HG02973 (cell line): ENCODE data around the gene MATN3.

Experiments used
- ATAC-seq: cut with Tn5 transposase; IDR thresholded peaks from one replicate; pipeline ENCODE4 v1.9.1; 2021; ENCODE audit warnings: moderate library complexity; ENCODE audit not compliant: unreplicated experiment

The MATN3 gene

DNA sequence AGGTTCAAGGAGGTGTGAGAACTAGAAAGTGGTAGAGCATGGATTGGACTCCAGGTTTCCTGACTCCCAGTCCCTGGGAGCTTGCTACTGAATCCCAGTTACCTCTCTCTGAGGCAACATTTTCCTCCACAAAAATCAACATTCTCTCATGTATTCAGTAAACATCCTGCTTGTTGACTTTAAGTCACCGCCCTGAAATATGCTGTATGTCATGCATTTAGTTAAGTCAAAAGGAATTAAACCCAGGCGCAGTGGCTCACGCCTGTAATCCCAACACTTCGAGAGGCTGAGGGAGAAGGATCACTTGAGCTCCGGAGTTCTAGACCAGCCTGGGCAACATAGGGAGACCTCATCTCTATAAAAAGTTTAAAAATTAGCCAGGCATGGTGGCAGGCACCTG is 3.8 kb downstream of the MATN3 start:
- ATAC-seq, result no peak

DNA sequence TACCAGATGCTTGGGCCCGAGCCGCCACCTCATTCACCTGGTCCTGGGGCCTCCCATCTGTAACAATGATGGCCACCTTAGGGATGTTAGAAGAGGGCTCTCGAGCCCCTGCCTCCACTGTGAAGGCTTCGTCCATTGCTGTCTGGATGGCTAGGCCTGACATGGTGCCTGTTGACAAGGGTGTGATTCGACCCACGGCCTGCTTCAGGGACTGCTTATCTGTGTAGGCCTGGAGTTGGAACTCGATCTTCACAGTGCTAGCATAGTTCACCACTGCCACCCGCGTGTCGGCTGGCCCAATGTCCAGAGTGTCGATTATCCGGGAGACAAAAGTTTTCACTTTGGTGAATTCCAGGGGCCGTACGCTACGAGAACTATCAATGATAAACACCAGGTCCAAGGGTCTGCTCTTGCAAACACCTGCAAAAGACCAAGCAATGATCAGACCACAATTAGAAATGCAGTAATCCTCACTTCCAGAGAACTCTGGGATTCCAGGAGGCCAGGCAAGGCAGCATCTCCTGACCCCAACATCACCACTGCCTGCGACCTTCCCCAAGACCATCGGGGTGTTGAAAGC is 6.5 kb downstream of the MATN3 start:
- no peak for ATAC-seq

DNA sequence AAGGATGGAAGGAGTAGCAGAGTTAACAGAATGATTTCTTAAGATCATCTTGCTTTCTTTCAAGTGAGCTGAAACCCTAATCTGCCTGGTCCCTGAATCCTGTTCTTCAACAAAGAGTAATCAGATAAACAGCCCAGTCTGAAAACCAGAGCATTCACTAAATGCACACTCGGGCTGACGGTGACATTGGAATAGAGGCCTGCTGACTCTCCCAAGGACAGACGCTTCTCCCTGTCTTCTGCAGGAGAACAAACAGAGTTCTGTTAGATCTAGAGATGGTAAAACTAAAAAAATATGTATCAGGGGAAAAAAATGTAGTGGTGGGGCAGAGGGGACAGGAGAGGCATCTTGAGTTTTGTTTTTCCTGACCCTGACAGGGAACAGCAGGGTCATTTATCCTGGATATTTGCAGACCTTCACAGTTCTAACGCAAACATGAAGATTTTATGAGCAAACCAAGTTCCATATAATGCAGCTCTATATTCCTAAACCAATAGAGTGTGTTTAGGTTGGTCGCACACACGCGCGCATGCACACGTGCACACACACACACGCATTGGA is 7.3 kb downstream of the MATN3 start:
- ATAC-seq, result no peak

DNA sequence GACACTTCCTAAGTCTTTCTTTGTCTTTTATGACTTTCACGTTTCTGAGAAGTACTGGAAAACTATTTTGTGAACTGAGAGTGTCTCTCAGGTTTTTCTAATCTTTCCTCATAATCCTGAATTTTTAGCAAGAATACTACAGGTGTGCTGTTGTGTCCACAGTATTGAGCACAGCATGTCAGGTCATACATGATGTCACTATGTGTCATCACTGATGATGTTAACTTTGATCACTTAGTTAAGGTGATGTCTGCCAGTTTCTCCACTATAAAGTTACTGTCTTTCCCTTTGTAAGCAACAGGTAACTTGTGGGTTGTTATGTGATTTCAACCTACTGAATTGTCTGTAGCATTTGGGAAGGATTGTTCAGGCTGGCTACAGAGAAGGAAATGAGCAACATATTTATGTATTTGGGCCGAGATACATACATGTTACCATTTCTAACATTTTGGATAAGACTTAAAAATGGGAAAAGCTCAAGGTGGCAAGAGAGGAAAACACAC is 11.1 kb downstream of the MATN3 start:
- ATAC-seq, result no peak

DNA sequence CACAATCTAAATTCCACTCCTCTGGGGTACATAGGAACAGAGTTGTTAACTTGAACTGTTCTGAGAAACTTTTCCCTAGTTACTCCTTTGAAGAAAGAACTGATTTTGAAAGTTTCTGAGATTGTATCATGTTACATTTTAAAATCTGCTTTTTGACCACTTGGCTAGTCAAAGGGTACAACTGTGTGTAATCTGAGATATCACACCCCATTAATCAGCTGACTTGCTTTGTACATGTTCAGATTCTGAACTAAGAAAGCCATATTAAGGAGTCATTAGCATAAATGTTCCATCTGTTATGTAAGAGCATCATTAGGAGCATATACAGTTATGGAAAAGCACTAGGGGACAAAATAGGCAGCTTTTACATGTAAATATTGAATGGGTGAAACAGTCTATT is 18.7 kb downstream of the MATN3 start:
- ATAC-seq, result no peak

DNA sequence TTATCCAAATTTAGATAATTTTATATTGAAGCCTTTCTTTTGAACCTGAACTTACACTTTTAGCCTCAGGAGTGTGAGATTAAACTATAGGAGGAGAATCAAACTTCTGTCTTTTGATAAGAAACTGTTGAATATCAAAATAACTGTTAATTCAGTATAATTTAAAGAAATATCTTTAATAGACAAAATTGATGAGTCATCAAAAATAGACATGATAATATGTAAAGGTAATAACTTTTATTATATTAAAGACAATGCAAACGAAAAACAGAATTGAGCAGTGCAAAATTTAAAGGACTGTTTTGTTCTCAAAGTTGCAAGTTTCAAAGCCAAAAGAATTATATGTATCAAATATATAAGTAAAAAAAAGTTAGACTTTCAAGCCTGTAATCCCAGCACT is 20.6 kb downstream of the MATN3 start:
- no peak for ATAC-seq

DNA sequence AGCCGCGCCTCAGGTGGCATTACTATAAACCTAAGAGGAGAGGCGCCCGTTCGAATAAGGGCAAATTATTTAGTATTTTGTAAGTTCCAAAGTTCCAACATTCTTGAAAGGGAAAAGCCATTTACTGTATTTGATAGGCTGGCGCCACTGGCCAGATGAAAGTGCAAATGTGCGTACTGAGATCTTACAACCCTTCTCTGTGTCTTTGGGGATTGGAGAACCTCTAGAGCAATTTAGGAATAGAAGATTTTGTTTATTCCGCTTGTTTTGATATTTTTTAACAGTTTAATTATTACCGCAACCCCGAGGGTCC is 22.1 kb downstream of the MATN3 start:
- no peak for ATAC-seq

DNA sequence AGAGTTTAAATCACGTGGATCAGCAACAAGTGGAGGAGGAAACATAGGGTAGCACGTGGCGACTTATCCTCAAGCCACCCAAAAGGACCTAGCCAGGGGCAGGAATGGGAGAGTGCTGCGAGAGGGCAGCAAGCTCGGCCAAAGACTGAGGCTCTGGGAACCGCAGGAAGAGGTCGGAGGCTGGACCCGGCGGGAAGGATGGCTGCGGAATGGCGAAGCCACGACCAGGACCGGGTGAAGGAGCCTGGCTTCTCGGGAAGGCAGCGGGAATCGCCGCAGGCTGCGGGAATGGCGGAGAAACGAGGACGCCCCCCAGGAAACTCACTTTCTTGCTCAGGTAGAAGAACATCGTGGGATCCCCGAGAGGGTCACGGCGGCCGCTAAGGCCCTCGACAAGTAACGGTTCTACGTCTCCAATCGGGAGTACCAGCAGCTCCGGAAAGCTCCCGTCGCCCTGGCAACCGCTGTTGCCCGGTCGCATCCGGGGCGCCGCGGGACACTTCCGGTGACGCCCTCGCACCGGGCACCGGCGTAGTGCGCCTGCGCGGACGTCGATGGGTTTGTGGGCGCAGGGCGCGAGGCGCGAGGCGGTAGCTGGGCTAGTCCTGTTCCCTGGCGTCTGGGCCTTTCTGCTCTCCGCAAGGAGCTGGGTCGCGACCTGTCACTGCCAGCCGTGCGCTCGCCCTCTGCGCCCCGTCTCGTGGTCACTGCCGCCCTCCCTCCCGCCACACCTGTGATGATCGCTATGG is 22.6 kb downstream of the MATN3 start, which contains the start of gene WDR35:
TSS of gene WDR35 (minus strand) at position 439 of the 749 bp plus-strand sequence. CDS start at position 349, 90 bp downstream.
- peak; percentile 88 for ATAC-seq

DNA sequence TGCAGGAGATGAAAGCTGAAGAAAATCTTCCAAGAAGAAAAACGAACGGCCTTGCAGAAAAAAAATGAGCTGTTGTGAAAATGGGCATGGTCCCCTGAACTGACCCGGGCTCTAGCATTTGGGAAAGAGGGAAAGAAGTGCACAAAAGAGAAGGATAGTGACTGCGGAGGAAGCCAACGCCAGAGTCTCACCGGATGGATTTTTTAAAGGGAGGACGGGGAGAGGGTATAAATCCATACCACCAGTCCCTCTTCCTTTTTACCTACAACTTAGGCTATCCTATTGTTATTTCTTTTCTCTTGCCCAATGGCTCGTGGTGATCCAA is 23.2 kb downstream of the MATN3 start:
- no peak for ATAC-seq

DNA sequence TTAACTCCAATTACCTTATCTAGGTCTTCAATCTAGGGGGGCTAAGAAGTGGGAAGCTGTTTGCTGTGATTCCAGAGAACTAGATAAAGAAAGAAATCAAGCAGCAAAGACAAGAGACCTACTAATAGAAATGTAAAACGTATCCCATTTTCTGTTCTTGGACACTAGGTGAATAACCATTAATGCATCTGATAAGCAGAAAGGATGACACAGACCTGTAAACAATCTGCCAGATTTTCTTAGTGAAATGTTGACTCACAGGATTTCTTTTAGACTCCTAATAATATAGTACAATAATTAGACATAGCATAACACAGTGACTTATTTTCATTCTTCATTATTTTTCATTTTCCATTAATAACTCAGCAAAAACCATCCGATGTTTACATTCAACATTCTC is 23.9 kb downstream of the MATN3 start:
- no peak for ATAC-seq

DNA sequence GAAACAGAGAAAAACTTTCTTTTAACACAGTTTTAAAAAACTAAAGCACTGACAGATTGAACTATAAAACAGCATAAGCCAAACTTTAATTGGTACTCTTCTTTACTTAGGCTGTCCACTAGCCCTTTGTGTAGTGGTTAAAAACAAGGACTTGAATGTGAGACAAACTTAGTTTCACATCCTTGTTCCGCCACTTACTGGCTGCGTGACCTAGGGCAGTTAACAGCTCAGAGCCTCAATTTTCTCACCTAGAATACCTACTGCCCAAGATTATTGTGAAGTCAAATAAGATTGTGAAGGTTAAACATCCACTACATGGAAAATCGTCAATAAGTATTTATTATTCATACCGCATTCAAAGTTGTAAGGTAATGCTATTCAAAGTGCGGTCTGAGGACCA is 24.5 kb downstream of the MATN3 start:
- ATAC-seq, result peak; percentile 53

DNA sequence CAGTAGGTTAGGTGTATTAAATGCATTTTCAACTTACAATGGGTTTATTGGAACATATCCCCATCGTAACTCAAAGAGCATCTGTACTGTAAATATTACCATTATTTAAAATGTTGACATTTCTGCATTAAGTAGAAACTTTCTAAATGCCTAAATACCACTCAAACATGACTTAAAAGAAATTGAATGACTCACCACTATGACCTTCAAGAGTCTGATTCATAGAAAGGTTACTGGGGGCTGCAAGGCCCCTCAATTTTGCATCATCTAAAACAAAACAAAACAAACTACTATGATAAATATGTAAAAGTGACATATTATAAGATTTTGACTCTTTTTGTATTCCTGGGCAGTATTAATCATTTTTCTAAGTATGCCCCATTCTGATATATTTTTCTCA is 30.2 kb downstream of the MATN3 start:
- ATAC-seq, result no peak

DNA sequence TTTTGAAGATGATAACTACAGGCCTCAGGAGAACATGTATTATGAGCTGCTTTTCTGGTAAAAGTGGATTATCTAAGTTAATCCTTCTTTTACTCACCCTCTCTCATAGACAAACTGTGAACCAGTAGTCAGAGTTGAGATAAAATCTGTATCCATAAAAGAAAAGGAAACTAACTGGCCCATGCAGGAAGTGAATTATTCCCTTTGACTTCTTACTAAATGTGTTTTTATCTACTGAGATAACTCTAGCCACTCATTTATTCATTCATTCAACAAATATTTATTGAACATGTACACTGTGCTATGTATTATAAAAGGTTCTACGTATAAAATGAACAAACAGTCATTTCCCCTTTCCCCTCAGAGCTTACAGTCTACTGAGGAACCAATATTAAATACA is 32.5 kb downstream of the MATN3 start:
- ATAC-seq, result no peak

DNA sequence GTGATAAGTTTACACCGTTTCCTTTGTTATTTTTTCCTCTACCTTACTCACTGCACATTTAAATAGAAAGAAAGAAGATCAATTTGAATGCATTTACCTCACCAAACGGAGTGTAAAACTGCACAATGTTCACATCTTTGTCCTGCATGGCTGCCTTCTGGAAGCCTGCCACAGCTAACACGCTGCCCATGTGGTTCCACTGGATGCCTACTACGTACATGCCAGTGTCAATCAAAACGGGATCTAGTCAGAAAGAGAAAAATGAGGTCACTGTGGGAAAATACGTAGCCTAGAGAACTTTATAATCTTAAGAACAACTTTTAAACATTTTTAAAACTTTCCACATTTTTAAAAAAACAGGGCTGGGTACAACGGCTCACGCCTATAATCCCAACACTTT is 39.0 kb downstream of the MATN3 start:
- ATAC-seq, result no peak

DNA sequence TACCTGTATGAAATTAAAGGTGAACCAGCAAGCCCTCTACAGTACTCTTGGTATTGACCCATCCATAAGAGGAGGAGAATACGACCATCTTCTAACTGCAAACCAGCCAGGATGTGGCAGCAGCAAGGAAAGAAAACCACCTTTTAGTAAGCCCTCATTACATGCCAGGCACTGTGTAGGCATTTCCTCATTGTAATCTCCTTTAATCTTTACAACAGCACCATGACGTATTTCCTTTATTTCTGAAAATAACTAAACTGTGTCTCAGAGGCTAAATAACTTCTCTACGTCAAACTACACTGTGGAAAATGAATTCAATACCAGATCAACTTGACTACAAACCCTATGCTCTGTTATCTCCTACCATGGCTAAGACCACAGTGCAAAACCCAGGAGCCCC is 40.8 kb downstream of the MATN3 start:
- no peak for ATAC-seq

DNA sequence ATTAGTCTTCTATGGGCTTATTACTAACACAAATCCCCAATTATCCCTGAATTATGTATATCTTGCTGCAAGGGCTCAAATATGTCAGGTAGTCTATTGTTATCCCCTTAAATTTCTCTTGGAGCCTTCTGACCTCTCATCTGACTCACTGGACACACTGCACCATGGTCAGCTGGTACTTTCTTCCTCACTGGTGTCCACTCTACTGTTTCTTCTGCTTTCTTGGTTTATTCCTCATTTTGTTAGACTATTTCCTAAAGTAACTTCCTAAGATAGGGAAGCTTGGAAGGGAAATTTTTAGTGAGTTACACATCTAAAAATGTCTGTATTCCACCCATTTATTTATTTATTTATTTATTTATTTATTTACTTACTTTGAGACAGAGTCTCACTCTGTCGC is 49.1 kb downstream of the MATN3 start:
- ATAC-seq, result no peak

DNA sequence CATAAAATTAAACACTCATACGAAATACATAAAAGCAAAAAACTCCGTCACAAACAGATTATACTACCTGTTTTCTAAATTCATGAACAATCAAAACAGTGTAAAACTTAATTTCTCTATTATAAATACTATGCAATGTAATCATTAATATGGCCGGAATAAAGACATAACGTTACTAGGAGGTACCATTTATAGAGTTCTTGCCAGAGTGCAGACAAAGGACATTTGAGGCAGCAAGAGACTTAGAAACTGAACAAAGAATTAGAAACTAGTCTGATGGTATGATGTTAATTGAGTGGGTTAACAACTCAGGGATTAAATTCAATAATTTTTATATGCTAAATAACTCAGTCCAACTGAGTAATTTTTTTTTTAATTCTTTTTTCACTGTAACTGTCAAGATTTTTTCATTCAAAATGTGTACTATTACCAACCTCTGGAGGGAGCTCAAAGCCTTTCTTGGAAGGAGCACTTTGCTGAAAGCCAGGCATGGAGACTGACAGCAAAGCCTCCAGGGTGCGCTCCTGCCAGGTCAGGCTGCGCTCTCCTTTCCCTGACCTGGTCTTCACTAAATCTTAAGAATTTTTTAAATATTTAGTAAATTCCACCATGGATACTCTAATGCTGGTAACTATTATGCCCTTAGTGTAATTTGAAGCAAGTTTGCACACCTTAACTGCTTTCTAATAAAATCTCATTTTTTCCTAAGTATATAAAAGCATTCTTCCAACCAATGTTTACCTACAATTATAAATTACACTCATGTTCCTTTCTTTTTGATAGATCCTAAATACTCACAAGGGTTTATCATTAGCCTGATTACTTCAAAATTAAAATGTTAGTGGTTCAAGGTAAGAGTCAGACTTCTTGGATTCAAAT is 56.7 kb downstream of the MATN3 start:
- ATAC-seq, result peak; percentile 73

DNA sequence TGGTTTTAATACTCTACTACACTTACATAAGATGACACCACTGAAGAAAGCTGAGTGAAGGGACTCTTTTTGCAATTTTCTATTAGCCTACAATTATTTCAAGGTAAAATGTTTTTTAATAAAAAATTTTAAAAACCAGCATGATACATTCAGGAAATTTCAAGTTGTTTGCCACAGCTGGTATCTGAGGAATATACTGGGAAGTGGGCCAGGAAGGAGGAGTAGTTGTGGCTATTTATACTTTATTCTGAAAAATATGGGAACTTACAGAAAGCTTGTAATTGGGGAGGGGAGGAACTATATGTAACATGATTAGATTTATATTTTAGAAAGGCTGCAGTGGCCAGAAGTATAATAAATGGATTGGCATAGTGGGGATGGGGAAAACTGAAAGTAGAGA is 63.4 kb downstream of the MATN3 start:
- no peak for ATAC-seq

DNA sequence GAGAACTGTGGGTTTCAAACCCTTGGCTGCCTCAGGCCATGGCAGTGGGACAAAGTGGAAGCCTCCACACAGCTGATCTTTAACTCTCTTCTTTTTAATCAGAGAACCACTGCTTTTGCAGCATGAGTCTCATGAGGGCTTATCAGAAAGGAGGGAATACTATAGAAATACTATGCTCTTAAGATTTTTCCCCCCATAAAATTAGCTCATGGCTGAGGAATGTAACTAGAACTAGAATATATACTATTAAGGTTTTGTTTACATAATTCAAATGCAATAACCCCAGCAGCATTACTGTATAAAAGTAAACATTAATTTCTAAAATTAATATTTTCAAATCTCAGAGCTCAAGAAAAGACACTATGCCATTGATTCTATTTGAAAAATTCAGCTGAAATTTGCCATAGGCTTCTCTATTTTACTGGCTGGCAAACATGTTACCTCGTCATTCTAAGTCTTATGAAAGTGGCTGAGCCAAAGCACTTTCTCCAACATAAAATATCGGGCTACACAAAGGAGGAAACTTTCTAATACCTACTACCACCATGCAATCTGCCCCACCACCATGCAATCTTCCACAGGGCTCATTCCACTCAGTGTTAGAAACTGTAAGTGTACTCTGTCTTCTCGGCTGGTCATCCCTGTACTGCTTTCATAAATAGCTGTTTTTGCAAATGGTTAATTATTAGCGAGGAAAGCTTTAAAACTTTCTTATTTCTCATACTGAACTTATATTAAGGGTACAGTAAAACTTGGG is 65.1 kb downstream of the MATN3 start:
- ATAC-seq, result no peak

DNA sequence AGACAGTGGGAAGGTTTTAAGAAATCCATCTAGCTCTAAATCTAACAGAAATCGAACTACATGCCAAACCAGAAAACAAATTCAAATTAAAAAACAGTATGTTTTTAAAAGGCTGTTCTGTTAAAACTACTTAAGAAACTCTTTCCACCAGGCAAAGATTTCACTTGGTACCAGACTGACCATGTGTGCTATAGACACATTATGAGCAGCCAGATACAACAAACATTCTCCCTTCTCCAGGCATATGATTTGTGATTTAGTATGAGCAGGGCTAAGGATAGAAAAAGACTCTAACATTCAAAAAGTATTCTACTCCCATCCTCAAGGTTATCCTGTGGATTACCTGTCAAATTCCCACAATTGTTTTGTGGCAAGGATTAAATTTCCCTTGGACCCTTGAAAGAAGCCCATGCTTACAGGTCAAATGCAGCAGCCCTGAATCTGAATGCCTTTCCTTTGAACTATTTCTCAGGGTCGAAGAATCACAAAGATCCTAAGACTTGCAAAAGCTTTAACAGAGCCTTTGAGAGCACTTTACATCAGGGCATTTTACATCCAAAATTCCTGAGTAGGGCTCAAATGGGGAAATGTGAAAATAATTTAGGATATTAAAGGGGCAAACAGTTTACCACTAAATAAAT is 68.1 kb downstream of the MATN3 start:
- no peak for ATAC-seq
